GM12892 (cell line): ENCODE data around the gene SH3TC2.

Experiments used
- POLR2A ChIP-seq: IDR thresholded peaks from 2 replicates; pipeline ENCODE4 v1.6.1; 2011; ENCODE audit warnings: low read depth, low read length, control low read depth
- POLR2AphosphoS5 ChIP-seq: IDR thresholded peaks from 2 replicates; pipeline ENCODE4 v1.6.1; 2011; ENCODE audit warnings: low read depth, low read length, control low read depth
- TAF1 ChIP-seq: IDR thresholded peaks from 2 replicates; pipeline ENCODE4 v1.6.1; 2011; ENCODE audit warnings: low read depth, mild to moderate bottlenecking, control low read depth, low read length, borderline replicate concordance

- TF ChIP-seq POLR2A (no peak), POLR2AphosphoS5 (no peak), TAF1 (no peak)
Measured at GRCh38 chr5:148968311-148968710, 94.6 kb downstream of the SH3TC2 start.
